Parathyroid adenoma (tissue), 2 donors: ENCODE measurements around the gene ADORA2A.

Experiments used
- H2AFZ ChIP-seq: fragments of 300-600 bp; sonication (generic); one replicate; pipeline ENCODE4 v1.7.0; 2017; ENCODE audit warnings: antibody characterized with exemption, mild to moderate bottlenecking
- H3K27ac ChIP-seq: fragments of 300-600 bp; sonication (generic); one replicate; pipeline ENCODE4 v1.7.0; 2017
- H3K27me3 ChIP-seq: fragments of 300-600 bp; sonication (generic); one replicate; pipeline ENCODE4 v1.7.0; 2017; ENCODE audit warnings: low read length; ENCODE audit not compliant: control insufficient read depth, insufficient read depth
- H3K36me3 ChIP-seq: fragments of 300-600 bp; sonication (generic); one replicate; pipeline ENCODE4 v1.7.0; 2017; ENCODE audit warnings: low read length; ENCODE audit not compliant: control insufficient read depth, insufficient read depth
- H3K4me1 ChIP-seq: fragments of 300-600 bp; sonication (generic); one replicate; pipeline ENCODE4 v1.7.0; 2017; ENCODE audit warnings: control low read depth
- H3K4me2 ChIP-seq: fragments of 300-600 bp; sonication (generic); one replicate; pipeline ENCODE4 v1.7.0; 2017; ENCODE audit warnings: low read length
- H3K4me3 ChIP-seq: fragments of 300-600 bp; sonication (generic); one replicate; pipeline ENCODE4 v1.7.0; 2017; ENCODE audit warnings: low read depth, low read length
- H3K79me2 ChIP-seq: fragments of 300-600 bp; sonication (generic); one replicate; pipeline ENCODE4 v1.7.0; 2017; ENCODE audit warnings: control low read depth
- H3K9ac ChIP-seq: fragments of 300-600 bp; sonication (generic); one replicate; pipeline ENCODE4 v1.7.0; 2017; ENCODE audit warnings: mild to moderate bottlenecking
- H3K9me3 ChIP-seq: fragments of 300-600 bp; sonication (generic); one replicate; pipeline ENCODE4 v1.7.0; 2017; ENCODE audit warnings: low read length; ENCODE audit not compliant: control insufficient read depth
- CTCF ChIP-seq: fragments of 300-600 bp; sonication (generic); IDR thresholded peaks from one replicate; pipeline ENCODE4 v1.7.0; 2017; ENCODE audit warnings: antibody characterized with exemption, mild to moderate bottlenecking
- donor health status: primary hyperparathyroidism.

ADORA2A gene

GRCh38 chr22:24441406-24442351 lies 14.3 kb downstream of the ADORA2A start:
- Histone ChIP-seq H2AFZ (no peak overlapping the region), H3K27me3 (no peaks in the 10 kb centered on the region), H3K4me1 (no peaks in the 10 kb centered on the region), H3K4me3 (no peak overlapping the region), H3K36me3 (no peaks in the 10 kb centered on the region), H3K9me3 (no peaks in the 10 kb centered on the region), H3K4me2 (no peak overlapping the region), H3K9ac (no peak overlapping the region), H3K79me2 (no peaks in the 10 kb centered on the region), H3K27ac (no peak overlapping the region)
- no peak for TF ChIP-seq CTCF

GRCh38 chr22:24442352-24442744 lies 14.9 kb downstream of the ADORA2A start:
- no peak overlapping the region for H3K9ac ChIP-seq
- H3K79me2 ChIP-seq, result no peaks in the 10 kb centered on the region
- no peak overlapping the region for H2AFZ ChIP-seq
- no peak overlapping the region for H3K27ac ChIP-seq
- no peak overlapping the region for H3K4me3 ChIP-seq
- H3K9me3 ChIP-seq, result no peaks in the 10 kb centered on the region
- H3K4me1 ChIP-seq, result no peaks in the 10 kb centered on the region
- no peak for TF ChIP-seq CTCF
- H3K27me3 ChIP-seq, result no peaks in the 10 kb centered on the region
- H3K4me2 ChIP-seq, result no peak overlapping the region
- H3K36me3 ChIP-seq, result no peaks in the 10 kb centered on the region

- Histone ChIP-seq H3K9me3 (no peaks in the 10 kb centered on the region), H3K27ac (no peak overlapping the region), H2AFZ (no peak overlapping the region), H3K27me3 (no peaks in the 10 kb centered on the region), H3K79me2 (no peaks in the 10 kb centered on the region), H3K4me3 (no peak overlapping the region), H3K4me2 (no peak overlapping the region), H3K9ac (no peak overlapping the region), H3K36me3 (no peaks in the 10 kb centered on the region), H3K4me1 (no peaks in the 10 kb centered on the region)
- TF ChIP-seq CTCF, result no peak
Observed at GRCh38 chr22:24443668-24444067, 16.3 kb downstream of the ADORA2A start.

- Histone ChIP-seq H3K4me1 (no peaks in the 10 kb centered on the region), H3K4me3 (no peak overlapping the region), H3K27ac (no peak overlapping the region), H3K9ac (no peak overlapping the region), H3K4me2 (no peak overlapping the region), H3K9me3 (no peaks in the 10 kb centered on the region), H3K36me3 (no peaks in the 10 kb centered on the region), H2AFZ (no peak overlapping the region), H3K79me2 (no peaks in the 10 kb centered on the region), H3K27me3 (no peaks in the 10 kb centered on the region)
- no peak for TF ChIP-seq CTCF
Observed at GRCh38 chr22:24444251-24444650, 16.9 kb downstream of the ADORA2A start.
